Islet of Langerhans (tissue), 1 donor: ENCODE data around the gene MGAT1.
"Not testable (repeated sequence)": the region's sequence is repeated elsewhere in the genome, so short reads cannot be mapped to it uniquely, and the experiment has no call there.

Source experiments
- FAIRE-seq: peaks from one replicate; lab custom pipeline; 2011; peaks lifted over from hg19 to GRCh38; lab: Jason Lieb, UNC

MGAT1 gene

GRCh38 chr5:180802325-180803180, at the start of gene MGAT1:
TSS of gene MGAT1 (minus strand) at chr5:180802806. CDS start at chr5:180792971, 9,835 bp downstream.
- no peak for FAIRE-seq

- FAIRE-seq = no peak
Observed at GRCh38 chr5:180850434-180851078, 48.0 kb upstream of the MGAT1 start.

DNA sequence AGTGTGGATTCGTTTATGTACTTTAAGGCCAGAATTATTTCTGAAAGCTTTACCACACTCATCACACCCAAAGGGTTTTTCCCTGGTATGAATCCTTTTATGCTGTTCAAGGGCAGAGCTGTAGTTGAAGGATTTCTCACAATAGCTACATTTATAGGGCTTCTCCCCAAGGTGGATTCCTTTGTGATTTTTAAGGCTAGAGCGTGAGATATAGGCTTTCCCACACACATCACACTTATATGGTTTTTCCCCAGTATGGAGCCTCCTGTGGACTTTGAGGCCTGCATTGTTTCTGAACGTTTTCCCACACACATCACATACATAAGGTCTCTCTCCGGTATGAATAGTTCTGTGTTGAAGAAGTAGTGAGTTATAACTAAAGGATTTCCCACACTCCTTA, 47.2 kb upstream of the MGAT1 start:
- FAIRE-seq = no peak

DNA sequence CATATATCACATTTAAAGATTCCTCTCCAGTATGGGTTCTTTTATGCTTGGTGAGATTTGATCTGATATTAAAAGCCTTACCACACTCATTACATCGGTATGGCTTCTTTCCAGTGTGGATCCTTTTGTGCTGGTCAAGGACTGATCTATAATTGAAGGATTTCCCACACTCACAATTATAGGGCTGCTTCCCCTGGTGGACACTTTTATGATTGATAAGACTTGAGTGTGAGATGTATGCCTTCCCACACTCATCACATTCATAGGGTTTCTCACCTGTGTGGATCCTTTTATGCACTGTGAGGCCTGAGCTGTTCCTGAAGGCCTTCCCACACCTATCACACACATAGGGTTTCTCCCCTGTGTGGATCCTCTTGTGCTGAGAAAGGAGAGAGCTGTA, 46.3 kb upstream of the MGAT1 start:
- FAIRE-seq = no peak

DNA sequence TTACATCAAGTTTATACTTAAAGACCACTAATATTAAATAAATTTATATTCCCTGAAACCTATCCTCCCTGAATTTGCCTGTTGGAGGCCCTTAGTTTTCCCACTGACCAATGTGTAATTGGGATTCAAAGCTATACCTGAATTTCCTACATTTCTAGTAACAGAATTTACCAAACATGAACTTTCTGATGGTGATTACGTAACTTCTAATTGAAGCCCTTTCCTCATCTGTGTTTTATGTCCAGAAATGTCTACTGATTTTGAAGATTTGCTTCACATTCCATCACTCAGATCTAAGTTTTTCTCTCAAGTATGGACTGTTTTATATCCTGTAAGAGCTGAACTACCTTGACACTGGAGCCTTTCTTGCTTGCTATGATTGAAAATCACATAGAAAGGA, 45.7 kb upstream of the MGAT1 start:
- no peak for FAIRE-seq

DNA sequence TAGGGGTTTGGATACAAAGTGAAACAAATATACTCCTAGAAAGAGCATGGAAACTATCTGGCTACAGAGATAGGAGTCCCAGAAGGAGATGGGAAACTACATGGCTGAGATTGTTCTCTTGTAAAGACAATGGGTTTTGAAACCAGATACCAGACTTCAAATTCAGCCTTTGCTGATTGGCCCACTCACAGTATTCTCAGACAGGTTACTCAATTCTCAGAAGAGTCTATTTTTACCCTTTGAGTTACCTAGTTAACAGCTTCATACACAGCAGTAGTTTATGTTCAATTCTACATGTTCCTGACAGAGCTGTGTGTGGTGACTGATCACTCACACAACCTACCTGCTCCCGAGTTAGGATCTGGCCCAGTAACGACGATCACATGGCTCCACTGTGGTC, 44.4 kb upstream of the MGAT1 start:
- no peak for FAIRE-seq

DNA sequence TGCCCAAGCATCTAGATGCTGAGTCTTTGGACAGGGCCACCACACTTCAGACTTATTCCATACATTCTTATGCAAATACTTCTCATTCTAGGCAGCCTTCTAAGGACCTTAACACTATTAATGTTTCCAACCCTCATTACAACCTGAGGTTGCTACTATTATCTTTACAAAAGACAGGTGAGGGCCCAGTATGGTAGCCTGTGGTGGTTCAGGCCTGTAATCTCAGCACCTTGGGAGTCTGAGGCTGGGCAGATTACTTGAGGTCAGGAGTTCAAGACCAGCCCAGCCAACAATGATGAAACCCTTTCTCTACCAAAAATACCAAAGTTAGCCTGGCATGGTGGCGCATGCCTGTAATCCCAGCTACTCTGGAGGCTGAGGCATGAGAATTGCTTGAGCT, 42.3 kb upstream of the MGAT1 start:
- FAIRE-seq = no peak

GRCh38 chr5:180844432-180844831, 41.8 kb upstream of the MGAT1 start:
- no peak for FAIRE-seq

DNA sequence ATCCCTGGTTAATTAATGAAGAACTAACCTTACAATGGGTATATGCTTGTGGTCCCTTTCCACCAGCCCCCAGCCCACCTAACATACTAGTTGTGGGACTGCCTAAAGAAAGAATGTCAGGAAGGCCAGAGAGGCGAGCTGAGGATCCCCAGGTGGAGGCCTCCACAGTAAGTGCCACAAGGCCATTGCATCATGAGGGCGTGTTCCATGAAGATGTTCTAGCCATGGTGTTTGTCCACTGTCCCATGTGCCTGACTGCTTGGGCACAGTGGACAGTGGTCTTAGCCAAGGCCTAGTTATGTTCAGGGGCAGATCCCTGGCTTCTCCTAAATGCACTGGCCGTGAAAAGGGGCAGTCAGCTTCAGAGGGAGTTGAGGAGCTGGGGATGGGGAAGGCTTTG, 37.3 kb upstream of the MGAT1 start:
- FAIRE-seq = no peak

DNA sequence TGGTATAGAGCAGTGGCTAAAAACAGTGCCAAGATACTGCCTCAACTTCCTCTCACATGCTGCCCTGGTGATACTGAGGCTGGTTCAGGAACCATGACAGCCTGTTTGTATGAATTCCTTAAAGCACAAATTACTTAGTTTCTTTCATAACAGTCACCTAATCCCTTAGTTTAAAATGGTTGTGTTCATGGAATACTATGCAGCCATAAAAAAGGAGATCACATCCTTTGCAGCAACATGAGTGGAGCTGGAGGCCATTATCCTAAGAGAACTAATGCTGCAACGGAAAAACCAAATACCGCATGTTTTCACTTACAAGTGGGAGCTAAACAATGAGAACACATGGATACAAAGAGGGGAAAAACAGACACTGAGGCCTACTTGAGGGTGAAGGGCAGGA, 36.6 kb upstream of the MGAT1 start:
- FAIRE-seq = no peak

- no peak for FAIRE-seq
Observed at GRCh38 chr5:180837478-180837877, 34.9 kb upstream of the MGAT1 start.

DNA sequence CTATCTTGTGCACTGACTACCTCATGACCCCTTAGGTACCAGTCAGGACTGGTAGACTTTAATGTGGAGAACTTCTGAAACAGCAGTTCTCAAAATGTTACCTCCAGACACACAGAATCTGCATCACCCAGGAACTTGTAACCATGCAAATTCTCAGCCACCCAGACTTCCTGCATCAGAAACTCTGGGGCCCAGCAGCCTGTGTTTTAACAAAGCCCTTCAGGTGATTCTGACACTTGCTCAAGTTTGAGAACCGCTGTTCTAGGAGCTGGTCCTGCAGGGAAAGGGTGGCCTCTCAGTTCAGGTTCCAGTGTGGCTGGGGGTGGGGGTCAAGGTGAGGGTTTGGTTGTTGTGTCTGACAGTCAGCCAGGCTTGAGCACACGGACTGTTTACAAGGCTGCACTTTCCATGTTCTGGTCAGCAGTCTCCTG, 30.0 kb upstream of the MGAT1 start:
- FAIRE-seq = no peak

GRCh38 chr5:180831139-180832093, 28.8 kb upstream of the MGAT1 start:
- FAIRE-seq = no peak

GRCh38 chr5:180830253-180831138, 27.9 kb upstream of the MGAT1 start:
- no peak for FAIRE-seq

DNA sequence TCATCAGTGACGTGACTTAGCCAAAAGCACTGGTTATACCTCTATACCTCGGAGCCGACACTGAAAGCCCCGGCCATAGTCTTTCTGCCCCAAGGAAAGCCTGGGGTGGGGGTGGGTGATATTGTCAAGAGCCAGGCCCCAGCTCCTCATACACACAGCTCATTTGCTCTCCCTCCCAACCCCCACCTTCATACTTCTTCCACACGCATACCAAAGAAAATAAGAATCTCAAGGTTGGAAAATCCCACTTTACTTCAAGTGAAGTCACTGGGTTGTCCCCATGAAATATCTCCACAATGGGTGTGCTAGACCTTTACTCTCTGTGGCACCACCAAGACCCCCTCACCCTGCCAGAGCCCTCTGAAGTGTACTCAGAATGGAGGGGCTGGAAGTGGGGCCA, 27.1 kb upstream of the MGAT1 start:
- FAIRE-seq = no peak

GRCh38 chr5:180828756-180829531, 26.3 kb upstream of the MGAT1 start:
- not testable (repeated sequence) for FAIRE-seq

DNA sequence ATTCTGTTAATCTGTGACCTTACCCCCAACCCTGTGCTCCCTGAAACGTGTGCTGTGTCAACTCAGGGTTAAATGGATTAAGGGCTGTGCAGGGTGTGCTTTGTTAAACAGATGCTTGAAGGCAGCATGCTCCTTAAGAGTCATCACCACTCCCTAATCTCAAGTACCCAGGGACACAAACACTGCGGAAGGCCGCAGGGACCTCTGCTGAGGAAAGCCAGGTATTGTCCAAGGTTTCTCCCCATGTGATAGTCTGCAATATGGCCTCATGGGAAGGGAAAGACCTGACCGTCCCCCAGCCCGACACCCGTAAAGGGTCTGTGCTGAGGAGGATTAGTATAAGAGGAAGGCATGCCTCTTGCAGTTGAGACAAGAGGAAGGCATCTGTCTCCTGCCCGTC, 24.8 kb upstream of the MGAT1 start:
- FAIRE-seq = not testable (repeated sequence)

- no peak for FAIRE-seq
Observed at GRCh38 chr5:180825768-180826525, 23.3 kb upstream of the MGAT1 start.

DNA sequence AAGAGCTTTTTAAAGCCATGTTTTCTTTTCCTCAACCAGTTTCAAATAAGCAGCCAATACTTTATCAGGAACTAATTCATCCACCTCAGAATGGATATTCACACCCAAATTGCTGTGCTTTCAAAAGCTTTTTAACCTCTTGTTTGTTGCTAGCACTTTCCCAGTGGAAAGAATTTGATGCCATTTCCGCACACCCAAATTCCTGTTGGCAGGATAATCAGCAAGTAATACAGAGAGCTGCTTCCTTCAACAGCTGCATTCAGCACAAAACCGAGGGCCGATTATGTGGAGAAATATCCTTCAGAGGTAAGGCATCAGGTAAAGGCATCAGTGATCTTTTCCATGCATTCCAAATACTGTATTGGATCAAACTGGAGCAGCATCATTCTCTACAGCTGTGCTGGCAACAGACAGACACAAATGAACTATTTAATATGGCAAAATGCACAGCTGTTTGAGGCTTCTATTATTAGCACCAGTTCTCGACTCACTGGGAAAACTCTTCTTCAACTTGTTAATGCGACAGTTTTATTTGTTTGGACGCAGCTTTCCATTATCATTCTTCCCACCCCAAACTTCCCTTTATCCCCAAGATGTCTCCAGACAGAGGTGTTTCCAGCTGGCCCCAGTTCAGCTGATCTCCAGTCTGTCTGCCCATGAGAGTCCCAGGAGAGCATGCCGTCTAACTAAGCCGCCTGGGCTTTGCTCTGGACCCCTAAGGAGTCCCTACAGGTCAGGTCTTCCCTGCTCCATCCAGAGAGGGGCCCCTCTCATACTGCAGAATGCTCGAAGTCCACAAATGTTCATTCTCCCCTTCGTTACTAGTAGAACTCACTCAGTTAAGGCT, 22.2 kb upstream of the MGAT1 start:
- no peak for FAIRE-seq
